ENCODE results near the gene ARGFX. TPM values are rescaled to one million over a fixed set of nuclear protein-coding genes. Genes with fewer than 3 reads are reported as not detected.
"Not testable (repeated sequence)": the region's sequence is repeated elsewhere in the genome, so short reads cannot be mapped to it uniquely, and the experiment has no call there.

The ARGFX gene
- total RNA-seq, 1 experiment from 2014 or later: not detected

DNA sequence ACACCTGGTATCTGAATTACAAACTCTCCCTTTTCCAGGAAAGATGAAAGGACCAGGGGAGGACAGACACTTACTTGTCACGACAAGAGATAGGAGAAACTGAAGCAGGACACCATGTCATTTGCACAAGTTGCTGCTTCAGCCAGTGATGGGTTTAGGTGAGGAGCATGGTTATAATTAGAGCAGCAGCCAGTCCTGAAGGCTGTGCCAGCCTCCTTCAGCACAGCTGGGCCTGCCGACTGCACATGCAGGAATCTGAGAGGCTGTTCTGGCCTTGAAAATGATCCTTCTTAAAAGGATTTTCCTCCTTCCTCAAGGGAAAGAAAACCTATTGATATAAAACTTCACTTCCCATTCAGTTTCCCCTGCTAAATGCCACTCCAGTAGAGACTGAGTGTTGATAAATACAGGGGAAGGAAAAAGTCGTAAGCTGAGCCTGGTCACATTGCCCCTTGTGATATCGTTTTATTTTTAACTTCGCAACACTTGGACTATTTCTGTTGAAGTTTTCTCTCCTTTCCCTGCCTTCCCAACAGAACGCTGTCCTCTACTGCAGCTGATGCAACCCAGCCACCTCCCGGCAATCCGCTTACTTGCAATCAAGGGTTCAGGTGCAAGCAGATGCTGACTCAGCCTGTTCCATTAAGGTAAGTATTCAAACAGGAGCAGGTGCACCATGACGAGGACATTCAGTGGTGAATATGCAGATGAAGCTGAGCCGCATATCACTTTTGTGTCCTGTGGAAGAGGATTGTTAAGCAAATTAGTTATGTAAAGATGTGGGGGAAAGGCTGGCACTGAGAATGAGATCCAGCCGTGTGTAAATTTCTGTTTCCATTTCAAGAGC is 25.3 kb downstream of the ARGFX start, which contains the start of gene FBXO40:
FBXO40 (plus strand) TSS at position 524 of the 847 bp plus-strand sequence. CDS start 27,197 bp downstream, outside the sequence.
- TF ChIP-seq EZH2 (IDR thresholded peaks at IDR 0.05; ENCODE audit: borderline replicate concordance, low read depth, low read length, poor library complexity, severe bottlenecking): no peak
- TF ChIP-seq, protein P1, sequence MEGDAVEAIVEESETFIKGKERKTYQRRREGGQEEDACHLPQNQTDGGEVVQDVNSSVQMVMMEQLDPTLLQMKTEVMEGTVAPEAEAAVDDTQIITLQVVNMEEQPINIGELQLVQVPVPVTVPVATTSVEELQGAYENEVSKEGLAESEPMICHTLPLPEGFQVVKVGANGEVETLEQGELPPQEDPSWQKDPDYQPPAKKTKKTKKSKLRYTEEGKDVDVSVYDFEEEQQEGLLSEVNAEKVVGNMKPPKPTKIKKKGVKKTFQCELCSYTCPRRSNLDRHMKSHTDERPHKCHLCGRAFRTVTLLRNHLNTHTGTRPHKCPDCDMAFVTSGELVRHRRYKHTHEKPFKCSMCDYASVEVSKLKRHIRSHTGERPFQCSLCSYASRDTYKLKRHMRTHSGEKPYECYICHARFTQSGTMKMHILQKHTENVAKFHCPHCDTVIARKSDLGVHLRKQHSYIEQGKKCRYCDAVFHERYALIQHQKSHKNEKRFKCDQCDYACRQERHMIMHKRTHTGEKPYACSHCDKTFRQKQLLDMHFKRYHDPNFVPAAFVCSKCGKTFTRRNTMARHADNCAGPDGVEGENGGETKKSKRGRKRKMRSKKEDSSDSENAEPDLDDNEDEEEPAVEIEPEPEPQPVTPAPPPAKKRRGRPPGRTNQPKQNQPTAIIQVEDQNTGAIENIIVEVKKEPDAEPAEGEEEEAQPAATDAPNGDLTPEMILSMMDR (conservative IDR thresholded peaks at IDR 0.05; ENCODE audit: low read depth, low read length): no peak
- no peaks in the 10 kb centered on the region for H3K9me3 ChIP-seq (ENCODE audit: low read depth, low read length, poor library complexity, severe bottlenecking)
- no peak within 1 kb of the TSS for H3K27ac ChIP-seq (ENCODE audit: low read depth, low read length, poor library complexity, severe bottlenecking)
- DNase-seq (ENCODE audit: low spot score): no peak
- no TSS peak for BruUV-seq (replicated peaks)
- H3K4me3 ChIP-seq (ENCODE audit: low read depth, low read length, poor library complexity, severe bottlenecking): no peak within 1 kb of the TSS
- POLR2A ChIA-PET (ENCODE audit: low non-redundant PET): no interaction called here
- H3K4me1 ChIP-seq (ENCODE audit: insufficient read depth, low read length, poor library complexity, severe bottlenecking): no peaks in the 10 kb centered on the region
- no peaks in the 10 kb centered on the region for H3K27me3 ChIP-seq (replicated peaks; ENCODE audit: insufficient read depth, low read depth, low read length, poor library complexity)
- no peaks in the 10 kb centered on the region for H3K36me3 ChIP-seq (ENCODE audit: insufficient read depth, low read length, poor library complexity, severe bottlenecking)
- intact Hi-C loops (cut with micrococcal nuclease; ENCODE audit: unreplicated experiment): no loop called here
- CTCF ChIA-PET: no interaction called here

DNA sequence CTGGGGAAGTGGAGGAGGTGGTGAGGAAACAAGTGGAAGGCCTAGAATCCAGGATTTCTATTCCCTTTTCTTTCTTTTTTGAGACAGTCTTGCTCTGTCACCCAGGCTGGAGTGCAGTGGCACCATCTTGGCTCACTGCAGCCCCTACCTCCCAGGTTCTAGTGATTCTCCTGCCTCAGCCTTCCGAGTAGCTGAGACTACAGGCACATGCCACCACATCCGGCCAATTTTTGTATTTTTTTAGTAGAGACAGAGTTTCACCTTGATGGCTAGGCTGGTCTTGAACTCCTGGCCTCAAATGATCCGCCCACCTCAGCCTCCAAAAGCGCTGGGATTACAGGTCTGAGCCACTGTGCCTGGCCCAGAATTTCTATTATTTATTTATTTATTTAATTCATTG is 26.1 kb downstream of the ARGFX start:
- intact Hi-C loops (cut with micrococcal nuclease; ENCODE audit: unreplicated experiment); H3K9me3 ChIP-seq (ENCODE audit: low read depth, low read length, poor library complexity, severe bottlenecking); H3K27me3 ChIP-seq (replicated peaks; ENCODE audit: insufficient read depth, low read depth, low read length, poor library complexity); CTCF ChIA-PET; H3K4me1 ChIP-seq (ENCODE audit: insufficient read depth, low read length, poor library complexity, severe bottlenecking); H3K36me3 ChIP-seq (ENCODE audit: insufficient read depth, low read length, poor library complexity, severe bottlenecking); H3K4me3 ChIP-seq (ENCODE audit: low read depth, low read length, poor library complexity, severe bottlenecking); H3K27ac ChIP-seq (ENCODE audit: low read depth, low read length, poor library complexity, severe bottlenecking); POLR2A ChIA-PET (ENCODE audit: low non-redundant PET); DNase-seq (ENCODE audit: low spot score); BruUV-seq (replicated peaks): not testable (repeated sequence)

DNA sequence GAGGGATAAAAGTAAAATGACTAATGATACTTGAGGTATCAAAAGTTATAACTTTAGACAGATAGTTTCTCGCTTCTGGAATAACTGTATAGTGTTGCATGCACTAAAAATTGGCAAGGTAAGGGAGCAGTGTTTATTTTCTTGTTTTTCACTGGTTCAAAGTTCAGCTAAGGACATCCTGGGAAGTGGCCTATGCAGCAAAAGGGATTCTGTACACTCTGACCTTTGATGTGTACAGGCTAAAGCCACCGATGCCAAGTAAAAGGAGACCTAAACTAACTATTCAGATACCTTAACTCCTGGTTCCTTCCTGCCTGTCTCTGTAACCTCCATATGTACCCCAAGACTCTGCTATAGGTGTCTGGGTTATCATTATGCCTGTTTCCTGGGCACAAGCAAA is 27.1 kb downstream of the ARGFX start:
- ChIA-PET POLR2A (ENCODE audit: low non-redundant PET) (no interaction called here), CTCF (no interaction called here)
- H3K27me3 ChIP-seq (replicated peaks; ENCODE audit: insufficient read depth, low read depth, low read length, poor library complexity): no peaks in the 10 kb centered on the region
- intact Hi-C loops (cut with micrococcal nuclease; ENCODE audit: unreplicated experiment): no loop called here
- H3K36me3 ChIP-seq (ENCODE audit: insufficient read depth, low read length, poor library complexity, severe bottlenecking): no peaks in the 10 kb centered on the region
- DNase-seq (ENCODE audit: low spot score): no peak
- no peak for TF ChIP-seq EZH2 (IDR thresholded peaks at IDR 0.05; ENCODE audit: borderline replicate concordance, low read depth, low read length, poor library complexity, severe bottlenecking)
- TF ChIP-seq, protein P1 (conservative IDR thresholded peaks at IDR 0.05; ENCODE audit: low read depth, low read length): no peak
- H3K4me1 ChIP-seq (ENCODE audit: insufficient read depth, low read length, poor library complexity, severe bottlenecking): no peaks in the 10 kb centered on the region
- H3K9me3 ChIP-seq (ENCODE audit: low read depth, low read length, poor library complexity, severe bottlenecking): no peaks in the 10 kb centered on the region
- BruUV-seq (replicated peaks): no TSS peak
- H3K4me3 ChIP-seq (ENCODE audit: low read depth, low read length, poor library complexity, severe bottlenecking): no peak overlapping the region
- no peak overlapping the region for H3K27ac ChIP-seq (ENCODE audit: low read depth, low read length, poor library complexity, severe bottlenecking)

Data from A673 (cell line).